K562 (cell line): ENCODE data around the gene OTOGL. TPM values are rescaled to one million over a fixed set of nuclear protein-coding genes. Genes with fewer than 3 reads are reported as not detected.

ENCODE experiments used
- ATAC-seq: fragments of 200-7000 bp; cut with Tn5 transposase; 3 replicates; pipeline ENCODE4 v1.9.1; 2020; ENCODE audit warnings: moderate library complexity
- BruUV-seq: library from RNA; stranded (reverse); fragments of 400-500 nt; replicated peaks from 2 replicates; lab custom pipeline; 2021; lab: Mats Ljungman, UMichigan
- CTCF ChIA-PET: fragments of 300-600 bp; formaldehyde crosslinking; extraction: SDS; loops from one replicate; lab custom pipeline; 2021; ENCODE audit warnings: low intra/inter-chr PET ratio; lab: Yijun Ruan, JAX
- POLR2A ChIA-PET: fragments of 300-600, 350-650 bp; sonication (Branson Sonifier 250); formaldehyde crosslinking; extraction: SDS; loops from one replicate; lab custom pipeline; 2021; ENCODE audit warnings: antibody characterized with exemption, inconsistent platforms; lab: Yijun Ruan, JAX
- DNase-seq, 4 experiments: peaks; one replicate each; pipeline versions ENCODE4 v3.0.0 to v3.0.0-alpha.2; 2011 to 2018; ENCODE audit warnings: low spot score in 3 of 4, mixed read lengths in 3 of 4; ENCODE audit errors: extremely low read depth in 1 of 4
- FAIRE-seq: peaks from 2 replicates; lab custom pipeline; 2011; peaks lifted over from hg19 to GRCh38; lab: Jason Lieb, UNC
- H2AFZ ChIP-seq: 2 replicates; pipeline ENCODE4 v1.6.0; 2011; ENCODE audit warnings: low read depth, low read length, control low read depth, inconsistent platforms
- H3K27ac ChIP-seq: fragments of 200-600 bp; 3 replicates; pipeline ENCODE4 v1.8.0; 2011; ENCODE audit warnings: low read depth, mild to moderate bottlenecking, control low read depth, inconsistent platforms, low read length, moderate library complexity, mixed read lengths; ENCODE audit errors: extremely low read depth
- H3K27me3 ChIP-seq, 2 experiments: fragments of 300-600 bp in 1 of 2; 2 replicates in 1 of 2; 3 replicates in 1 of 2; pipeline versions ENCODE4 v1.6.0 to v1.8.0; 2011; ENCODE audit warnings: inconsistent platforms in 2 of 2, low read length in 2 of 2, mild to moderate bottlenecking in 1 of 2, mixed read lengths in 1 of 2, moderate library complexity in 1 of 2; ENCODE audit not compliant: control insufficient read depth in 2 of 2, insufficient read depth in 2 of 2
- H3K36me3 ChIP-seq: fragments of 300-600 bp; 3 replicates; pipeline ENCODE4 v1.8.0; 2011; ENCODE audit warnings: mild to moderate bottlenecking, low read length, inconsistent platforms; ENCODE audit not compliant: control insufficient read depth, insufficient read depth
- H3K4me1 ChIP-seq, 2 experiments: fragments of 200-600 bp in 1 of 2; replicated peaks in 1 of 2; 2 replicates in 1 of 2; 3 replicates in 1 of 2; pipeline versions ENCODE4 v1.5.1 to v1.8.0; 2011; ENCODE audit warnings: inconsistent platforms in 2 of 2, low read length in 2 of 2, mild to moderate bottlenecking in 1 of 2, mixed read lengths in 1 of 2, moderate library complexity in 1 of 2; ENCODE audit not compliant: control insufficient read depth in 2 of 2, insufficient read depth in 2 of 2
- H3K4me2 ChIP-seq: 2 replicates; pipeline ENCODE4 v1.6.1; 2011; ENCODE audit warnings: low read length, control low read depth, inconsistent platforms, mixed read lengths; ENCODE audit not compliant: insufficient read depth
- H3K4me3 ChIP-seq: fragments of 200-600 bp; sonication (generic), shearing (Covaris generic); 2 replicates; pipeline ENCODE4 v1.5.1; 2016; ENCODE audit warnings: control low read depth, inconsistent platforms
- H3K79me2 ChIP-seq: fragments of 200-600 bp; 3 replicates; pipeline ENCODE4 v1.8.0; 2011; ENCODE audit warnings: low read length, inconsistent platforms; ENCODE audit not compliant: control insufficient read depth, insufficient read depth
- H3K9ac ChIP-seq, 2 experiments: 2 replicates each; pipeline versions ENCODE4 v1.6.0 to v1.6.1; 2011; ENCODE audit warnings: low read depth in 2 of 2, low read length in 2 of 2, control low read depth in 1 of 2, inconsistent platforms in 1 of 2, mild to moderate bottlenecking in 1 of 2, mixed read lengths in 1 of 2; ENCODE audit not compliant: insufficient read depth in 1 of 2
- H3K9me1 ChIP-seq: one replicate; pipeline ENCODE4 v1.6.0; 2011; ENCODE audit warnings: inconsistent platforms, mild to moderate bottlenecking, low read length, moderate library complexity; ENCODE audit not compliant: control insufficient read depth, insufficient read depth
- H3K9me3 ChIP-seq: replicated peaks from 2 replicates; pipeline ENCODE4 v1.5.1; 2011; ENCODE audit warnings: low read depth, low read length, inconsistent platforms; ENCODE audit not compliant: control insufficient read depth, insufficient read depth
- H4K20me1 ChIP-seq: replicated peaks from 2 replicates; pipeline ENCODE4 v1.6.1; 2011; ENCODE audit warnings: low read length, inconsistent platforms, mixed read lengths; ENCODE audit not compliant: control insufficient read depth, insufficient read depth
- CBX3 ChIP-seq, 2 experiments: IDR thresholded peaks; 1 replicate in 1 of 2; 2 replicates in 1 of 2; pipeline ENCODE4 v1.6.1; 2012; ENCODE audit warnings: inconsistent platforms in 2 of 2, low read length in 2 of 2, borderline replicate concordance in 1 of 2, control low read depth in 1 of 2
- CEBPB ChIP-seq: fragments of 450-650 bp; IDR thresholded peaks from 2 replicates; pipeline ENCODE4 v1.6.1; 2016; ENCODE audit warnings: missing genetic modification characterization, missing compliant biosample characterization
- CEBPG ChIP-seq, 3 experiments: fragments of 200-800 bp in 1 of 3; sonication (Bioruptor generic) in 1 of 3; sonication (generic) in 1 of 3; formaldehyde crosslinking in 1 of 3; IDR thresholded peaks in 2 of 3; conservative IDR thresholded peaks in 1 of 3; 2 replicates each; pipeline versions ENCODE4 v1.6.1 to v1.8.0; 2016 to 2022; ENCODE audit warnings: missing compliant biosample characterization in 2 of 3, missing genetic modification characterization in 2 of 3, mild to moderate bottlenecking in 1 of 3, missing genetic modification reagents in 1 of 3
- ELK1 ChIP-seq: sonication (generic); formaldehyde crosslinking; IDR thresholded peaks from 2 replicates; pipeline ENCODE4 v1.8.1; 2022; ENCODE audit warnings: missing genetic modification reagents
- ESRRB ChIP-seq: fragments of 250-450 bp; sonication (Bioruptor Pico); IDR thresholded peaks from 2 replicates; pipeline ENCODE4 v1.5.0; 2020; ENCODE audit warnings: mild to moderate bottlenecking, moderate library complexity, borderline replicate concordance
- GABPA ChIP-seq: fragments of 200-800 bp; sonication (Bioruptor generic); conservative IDR thresholded peaks from 2 replicates; pipeline ENCODE4 v1.6.1; 2016; ENCODE audit warnings: low read depth, missing genetic modification characterization, missing compliant biosample characterization
- MAFF ChIP-seq: IDR thresholded peaks from 2 replicates; pipeline ENCODE4 v1.6.1; 2012; ENCODE audit warnings: low read length, improper control_type of control experiment
- NUFIP1 ChIP-seq: fragments of 450-650 bp; IDR thresholded peaks from 2 replicates; pipeline ENCODE4 v1.6.1; 2018; ENCODE audit not compliant: partially characterized antibody
- PKNOX1 ChIP-seq: fragments of 450-650 bp; IDR thresholded peaks from 2 replicates; pipeline ENCODE4 v1.6.1; 2016
- RBM22 ChIP-seq: fragments of 200-400 bp; formaldehyde crosslinking; IDR thresholded peaks from 2 replicates; pipeline ENCODE4 v1.6.1; 2018; ENCODE audit warnings: low read length, low read depth; ENCODE audit not compliant: poor library complexity, severe bottlenecking
- SMAD2 ChIP-seq: fragments of 150-350 bp; IDR thresholded peaks from 2 replicates; pipeline ENCODE4 v1.6.1; 2014; ENCODE audit warnings: low read depth, mild to moderate bottlenecking, low read length
- THAP7 ChIP-seq: fragments of 250-450 bp; sonication (Bioruptor Pico); IDR thresholded peaks from 2 replicates; pipeline ENCODE4 v1.5.0; 2021
- ZBTB5 ChIP-seq: fragments of 450-650 bp; IDR thresholded peaks from 2 replicates; pipeline ENCODE4 v1.6.1; 2017; ENCODE audit warnings: antibody characterized with exemption
- ZBTB7A ChIP-seq: IDR thresholded peaks from 2 replicates; pipeline ENCODE4 v1.6.1; 2011; ENCODE audit warnings: low read depth, mild to moderate bottlenecking, low read length, moderate library complexity, borderline replicate concordance; ENCODE audit not compliant: control insufficient read depth
- ZC3H4 ChIP-seq: sonication (generic); formaldehyde crosslinking; IDR thresholded peaks from 2 replicates; pipeline ENCODE4 v1.9.0; 2021; ENCODE audit warnings: missing genetic modification reagents, borderline replicate concordance
- WGBS: fragments of 100-300 bp; shearing (Covaris generic); methylation state at CpG from one replicate; pipeline ENCODE4 v1.1.6; 2016; ENCODE audit warnings: low coverage, mixed read lengths; ENCODE audit not compliant: insufficient coverage; ENCODE audit errors: missing lambda C conversion rate; 5-methylcytosine and 5-hydroxymethylcytosine counted together
- in situ Hi-C: fragments of 300-500 bp; cut with MboI; formaldehyde crosslinking; loops from 4 replicates; pipeline ENCODE4 v1.15.0; 2018; ENCODE audit warnings: inconsistent platforms, mixed read lengths
- intact Hi-C: fragments of 100-400 bp; cut with micrococcal nuclease; formaldehyde crosslinking; loops from 2 replicates; pipeline ENCODE4 v1.14.2; 2022
- polyA plus RNA-seq, 8 experiments: library from polyadenylated mRNA; depleted of rRNA in 4 of 8; stranded (reverse) in 5 of 8; unstranded in 3 of 8; fragments of >200 nt; fragmentation: Nextera tagmentation in 2 of 8; fragmentation: Illumina TruSeq in 1 of 8; extraction: Ambion mirVana in 2 of 8; extraction: Trizol in 1 of 8; gene quantifications; 2 replicates each; pipeline versions ENCODE4 v1.2.1 to v1.2.3, GENCODE V29; 2011 to 2014; ENCODE audit warnings: inconsistent platforms in 1 of 8, missing spikeins in 1 of 8
- total RNA-seq, 7 experiments: library from RNA; depleted of rRNA in 6 of 7; stranded (reverse); fragments of >200 nt in 6 of 7; fragmentation: Illumina TruSeq in 2 of 7; extraction: Trizol in 2 of 7; gene quantifications; 2 replicates each; pipeline versions ENCODE4 v1.2.1 to v1.2.3, GENCODE V29; 2011 to 2021; ENCODE audit warnings: low replicate concordance in 1 of 7

Gene OTOGL
- total and polyA plus RNA-seq, 9 of the 15 experiments (the other 6 are each of a cell fraction or from before 2014, with no cell fraction given), result 0.02 to 0.03 TPM; not detected in 7

- Histone ChIP-seq H3K27ac (no peak overlapping the region), H3K9me1 (no peaks in the 10 kb centered on the region), H4K20me1 (no peaks in the 10 kb centered on the region), H3K9me3 (no peaks in the 10 kb centered on the region), H3K4me3 (no peak overlapping the region), H3K27me3 (no peaks in the 10 kb centered on the region), H3K79me2 (no peaks in the 10 kb centered on the region), H3K4me2 (no peak overlapping the region), H2AFZ (no peak overlapping the region), H3K4me1 (no peaks in the 10 kb centered on the region), H3K9ac (no peak overlapping the region), H3K36me3 (no peaks in the 10 kb centered on the region)
- ATAC-seq (no peak), FAIRE-seq (no peak), DNase-seq (no peak)
- intact Hi-C loops (no loop called here), in situ Hi-C loops (no loop called here)
- 2% methylated on average over 3 of the region's 3 CpGs for WGBS
- ChIA-PET POLR2A (no interaction called here), CTCF (no interaction called here)
- BruUV-seq, result no TSS peak
- TF ChIP-seq ESRRB (CRISPR knock-in tag), result no peak
- TF ChIP-seq CEBPG (CRISPR knock-in tag; IDR thresholded peaks at IDR 0.05), result no peak
- TF ChIP-seq CEBPG (tag; conservative IDR thresholded peaks at IDR 0.05 in 1 of 2, IDR thresholded peaks at IDR 0.05 in 1 of 2), result peak; percentile 42 to 58; a peak in 3 of 4 replicates
- no peak for TF ChIP-seq ELK1 (CRISPR knock-in tag)
- TF ChIP-seq CBX3 (IDR thresholded peaks at IDR 0.05; ENCODE audit: borderline replicate concordance in 1 of 2, low read length in 2 of 2), result no peak
- TF ChIP-seq MAFF, result no peak
- no peak for TF ChIP-seq THAP7 (CRISPR knock-in tag)
- TF ChIP-seq PKNOX1, result no peak
- TF ChIP-seq GABPA, result no peak
- TF ChIP-seq RBM22, result no peak
- no peak for TF ChIP-seq SMAD2
- no peak for TF ChIP-seq NUFIP1
- TF ChIP-seq ZBTB7A, result no peak
- no peak for TF ChIP-seq ZC3H4 (CRISPR knock-in tag)
- peak; percentile 31; the same call in 1 of the 2 replicates for TF ChIP-seq CEBPB (tag)
- no peak for TF ChIP-seq ZBTB5
Observed at GRCh38 chr12:80064269-80064668, 35.1 kb upstream of the OTOGL start.
